Measurements from ENCODE around the gene RBPMS2.
A peak's percentile ranks its signal among the peaks of the same experiment; 100 is the strongest.

Gene RBPMS2

DNA sequence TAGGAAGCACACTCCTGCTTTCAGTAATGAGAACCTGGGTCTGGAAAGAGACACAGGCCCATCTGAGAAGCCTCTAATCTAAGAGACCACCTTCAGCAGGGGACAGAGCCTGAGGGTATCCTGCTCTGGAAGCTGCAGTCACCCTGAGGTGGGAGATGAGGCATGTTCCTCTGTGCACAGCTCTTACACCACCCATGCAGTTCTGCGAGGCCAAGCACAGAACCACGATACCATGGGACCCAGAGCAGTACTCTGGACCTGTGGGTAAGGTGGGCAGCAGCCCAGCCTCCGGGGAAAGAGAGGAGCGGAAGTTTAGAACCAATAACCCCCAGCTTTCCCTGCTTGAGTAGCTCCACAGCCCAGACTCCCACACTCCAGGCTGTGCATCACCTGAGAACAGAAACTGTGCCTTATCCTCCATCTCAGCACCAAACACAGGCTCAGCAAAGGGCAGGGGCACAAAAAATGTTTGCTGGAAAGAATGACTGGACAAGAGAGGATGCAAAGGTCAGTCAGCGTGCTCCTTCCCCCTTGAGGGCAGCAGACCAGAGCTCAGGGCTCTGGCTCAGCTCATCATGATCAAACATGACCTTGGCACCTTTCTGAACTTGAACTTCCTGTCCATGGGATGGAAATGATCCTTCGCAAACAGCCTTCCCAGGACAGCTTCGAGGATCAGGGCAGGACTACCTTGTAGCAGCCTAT lies 43.1 kb downstream of the RBPMS2 start:
- DNase-seq (ENCODE audit: low spot score), result no peak
- in situ Hi-C loops (cut with MboI; ENCODE audit: low pct_unique_long_range_greater_than_20kb, low sequenced_read_pairs, unreplicated experiment), result loop anchor here (5.0 to 10.0 kb wide), 2 partner anchors 75 to 172 kb away; no protein-coding TSS in a partner anchor
- TF ChIP-seq, protein P1, sequence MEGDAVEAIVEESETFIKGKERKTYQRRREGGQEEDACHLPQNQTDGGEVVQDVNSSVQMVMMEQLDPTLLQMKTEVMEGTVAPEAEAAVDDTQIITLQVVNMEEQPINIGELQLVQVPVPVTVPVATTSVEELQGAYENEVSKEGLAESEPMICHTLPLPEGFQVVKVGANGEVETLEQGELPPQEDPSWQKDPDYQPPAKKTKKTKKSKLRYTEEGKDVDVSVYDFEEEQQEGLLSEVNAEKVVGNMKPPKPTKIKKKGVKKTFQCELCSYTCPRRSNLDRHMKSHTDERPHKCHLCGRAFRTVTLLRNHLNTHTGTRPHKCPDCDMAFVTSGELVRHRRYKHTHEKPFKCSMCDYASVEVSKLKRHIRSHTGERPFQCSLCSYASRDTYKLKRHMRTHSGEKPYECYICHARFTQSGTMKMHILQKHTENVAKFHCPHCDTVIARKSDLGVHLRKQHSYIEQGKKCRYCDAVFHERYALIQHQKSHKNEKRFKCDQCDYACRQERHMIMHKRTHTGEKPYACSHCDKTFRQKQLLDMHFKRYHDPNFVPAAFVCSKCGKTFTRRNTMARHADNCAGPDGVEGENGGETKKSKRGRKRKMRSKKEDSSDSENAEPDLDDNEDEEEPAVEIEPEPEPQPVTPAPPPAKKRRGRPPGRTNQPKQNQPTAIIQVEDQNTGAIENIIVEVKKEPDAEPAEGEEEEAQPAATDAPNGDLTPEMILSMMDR (IDR thresholded peaks at IDR 0.05; ENCODE audit: extremely low read depth, insufficient read depth, missing control alignments), result peak; percentile 2

DNA sequence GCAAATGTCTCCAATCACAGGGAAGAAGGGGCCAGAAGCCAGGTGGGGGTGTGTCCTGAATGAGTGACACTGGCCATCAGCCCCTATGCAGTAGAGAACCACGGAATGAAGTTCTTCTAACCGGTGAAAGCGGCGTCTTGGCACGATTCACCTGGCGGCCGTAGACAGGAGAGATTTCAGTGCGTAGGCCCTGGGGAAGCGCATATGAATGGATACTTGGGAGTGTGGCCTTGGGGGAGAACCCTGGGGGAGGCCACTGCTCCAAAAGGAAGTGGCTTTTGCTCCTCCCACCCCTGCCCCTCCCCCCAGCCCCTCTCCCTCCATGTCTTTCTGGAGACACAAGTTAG lies 43.6 kb downstream of the RBPMS2 start:
- TF ChIP-seq, protein P1 (IDR thresholded peaks at IDR 0.05; ENCODE audit: extremely low read depth, insufficient read depth, missing control alignments), result no peak
- in situ Hi-C loops (cut with MboI; ENCODE audit: low pct_unique_long_range_greater_than_20kb, low sequenced_read_pairs, unreplicated experiment), result loop anchor here (5.0 to 10.0 kb wide), 2 partner anchors 76 to 173 kb away; no protein-coding TSS in a partner anchor
- DNase-seq (ENCODE audit: low spot score), result no peak

DNA sequence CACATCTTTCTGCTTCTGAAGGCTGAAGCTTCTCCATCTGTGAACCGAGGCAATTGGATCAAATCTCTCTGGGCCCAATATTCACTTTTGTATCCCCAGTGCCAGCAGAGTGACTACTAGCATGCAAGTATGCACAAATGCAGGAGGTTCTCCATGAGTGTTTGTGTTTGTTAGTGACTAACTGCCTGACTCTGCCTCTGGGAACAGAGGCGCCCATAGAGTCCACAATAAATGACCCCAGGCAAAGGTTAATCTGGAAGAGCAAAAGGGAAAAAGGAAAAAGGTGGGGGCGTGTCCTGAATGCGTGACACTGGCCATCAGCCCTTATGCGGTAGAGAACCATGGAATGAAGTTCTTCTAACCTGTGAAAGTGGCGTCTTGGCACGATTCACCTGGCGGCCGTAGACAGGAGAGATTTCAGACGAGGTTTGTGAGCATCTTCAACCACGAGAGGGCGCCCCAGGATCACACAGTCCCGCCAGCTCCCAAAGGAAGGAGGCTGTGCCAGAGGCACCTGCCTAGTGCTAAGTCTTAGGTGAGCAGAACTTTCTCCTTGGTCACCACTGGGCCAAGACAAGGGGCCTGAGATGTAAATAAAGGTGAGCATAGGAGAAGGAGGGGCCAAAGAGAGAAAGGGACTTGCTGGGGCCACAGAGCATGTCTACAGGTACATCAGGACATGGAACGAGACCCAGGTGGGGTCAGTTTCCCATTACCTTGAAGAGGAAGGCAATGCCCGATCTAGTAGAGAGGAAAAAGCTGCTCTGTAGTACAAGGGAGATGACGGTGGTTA lies 44.2 kb downstream of the RBPMS2 start:
- TF ChIP-seq, protein P1 (IDR thresholded peaks at IDR 0.05; ENCODE audit: extremely low read depth, insufficient read depth, missing control alignments), result peak; percentile 83
- peak; percentile 76 for DNase-seq (ENCODE audit: low spot score)
- in situ Hi-C loops (cut with MboI; ENCODE audit: low pct_unique_long_range_greater_than_20kb, low sequenced_read_pairs, unreplicated experiment), result loop anchor here (5.0 to 10.0 kb wide), 2 partner anchors 76 to 174 kb away; no protein-coding TSS in a partner anchor

DNA sequence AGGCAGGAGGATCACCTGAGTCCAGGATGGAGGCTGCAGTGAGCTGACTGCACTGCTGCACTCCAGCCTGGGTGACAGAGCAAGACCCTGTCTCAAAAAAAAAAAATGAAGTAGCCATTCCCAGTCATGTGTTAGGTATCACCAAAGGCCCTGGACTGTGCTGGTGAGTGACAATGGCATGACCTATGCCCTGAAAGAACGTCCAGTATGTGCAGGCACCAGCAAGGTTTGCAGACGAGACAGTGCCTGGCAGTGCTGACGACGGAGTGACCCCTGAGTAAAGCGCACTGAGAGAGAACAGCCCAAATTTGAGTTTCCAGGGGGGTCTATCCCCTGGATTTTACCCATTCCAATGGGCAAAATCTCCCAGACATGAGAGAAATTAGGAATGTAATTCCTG lies 45.2 kb downstream of the RBPMS2 start:
- in situ Hi-C loops (cut with MboI; ENCODE audit: low pct_unique_long_range_greater_than_20kb, low sequenced_read_pairs, unreplicated experiment), result loop anchor here (5.0 to 10.0 kb wide), 2 partner anchors 77 to 175 kb away; no protein-coding TSS in a partner anchor
- DNase-seq (ENCODE audit: low spot score), result no peak
- TF ChIP-seq, protein P1 (IDR thresholded peaks at IDR 0.05; ENCODE audit: extremely low read depth, insufficient read depth, missing control alignments), result no peak

DNA sequence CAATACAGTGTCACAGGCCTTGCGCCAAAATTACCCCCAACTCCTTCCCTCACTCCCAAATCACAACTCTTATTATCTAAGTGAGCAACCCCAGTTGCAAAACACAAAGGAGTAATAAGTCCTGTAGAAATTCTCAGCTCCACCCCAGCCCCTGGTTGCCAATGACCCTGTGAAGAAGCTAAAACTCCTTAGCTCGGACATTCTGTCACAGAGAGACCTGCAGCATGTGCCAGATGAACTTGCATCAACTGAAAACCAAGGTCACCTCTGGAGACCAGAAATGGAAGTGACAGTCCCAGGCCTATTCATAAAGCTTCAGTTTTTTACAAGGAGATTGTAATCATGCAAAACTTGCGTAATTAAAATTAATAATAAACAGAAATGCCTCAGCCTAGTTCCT lies 55.2 kb downstream of the RBPMS2 start:
- in situ Hi-C loops (cut with MboI; ENCODE audit: low pct_unique_long_range_greater_than_20kb, low sequenced_read_pairs, unreplicated experiment), result no loop called here
- TF ChIP-seq, protein P1 (IDR thresholded peaks at IDR 0.05; ENCODE audit: extremely low read depth, insufficient read depth, missing control alignments), result no peak
- DNase-seq (ENCODE audit: low spot score), result no peak

DNA sequence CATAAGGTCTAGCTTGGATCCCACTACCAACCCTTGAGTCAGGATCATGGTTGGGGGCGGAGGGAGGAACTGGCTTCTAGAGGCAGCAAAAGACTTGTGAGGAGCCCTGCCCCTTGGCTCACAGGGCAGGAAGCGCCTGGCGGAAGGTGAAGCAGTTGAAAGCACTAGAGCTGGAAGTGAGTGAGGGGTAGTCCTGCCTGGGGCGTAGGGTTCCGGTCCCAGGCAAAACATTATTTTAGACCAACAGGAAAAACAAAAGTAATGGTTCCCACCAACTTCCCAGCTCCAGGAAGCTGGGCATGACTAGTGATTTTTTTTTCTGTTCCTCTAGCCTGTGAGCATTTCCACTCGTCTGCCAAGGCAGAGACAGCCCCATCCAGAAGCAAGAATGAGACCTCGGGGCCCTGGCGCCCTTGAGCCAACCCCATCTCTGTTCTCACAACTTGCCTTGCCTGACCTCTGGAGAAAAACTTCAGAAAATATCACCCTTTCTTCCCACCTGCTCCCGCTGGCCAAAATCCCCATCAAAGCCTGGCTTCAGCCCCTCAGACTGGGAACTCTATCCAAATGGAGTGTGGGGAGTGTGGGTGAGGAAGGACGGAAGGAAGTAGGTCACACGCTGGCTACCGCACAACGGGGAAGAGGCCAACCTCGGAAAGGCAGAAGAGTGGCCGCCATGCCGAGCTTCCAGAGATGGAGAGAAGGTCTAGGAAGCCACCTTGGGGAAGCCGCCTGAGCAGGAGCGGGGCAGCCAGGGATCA lies 57.5 kb downstream of the RBPMS2 start:
- TF ChIP-seq, protein P1 (IDR thresholded peaks at IDR 0.05; ENCODE audit: extremely low read depth, insufficient read depth, missing control alignments), result no peak
- in situ Hi-C loops (cut with MboI; ENCODE audit: low pct_unique_long_range_greater_than_20kb, low sequenced_read_pairs, unreplicated experiment), result no loop called here

More for the DNA sequence above, 57.5 kb downstream of the RBPMS2 start:
- DNase-seq (ENCODE audit: low spot score), result no peak
